Liver (tissue), 9 donors: ENCODE results near the gene LHPP. TPM values are rescaled to one million over a fixed set of nuclear protein-coding genes. Genes with fewer than 3 reads are reported as not detected.

Source experiments
- DNase-seq: peaks from one replicate; pipeline ENCODE4 v3.0.0-alpha.2; 2017; ENCODE audit warnings: low spot score
- H3K27ac ChIP-seq, 2 donors: one replicate each; pipeline ENCODE4 v1.7.0; 2013; ENCODE audit warnings: inconsistent platforms in 2 of 2, low read length in 2 of 2, control low read depth in 1 of 2, low read depth in 1 of 2, mild to moderate bottlenecking in 1 of 2
- H3K27me3 ChIP-seq, 4 donors: one replicate each; pipeline versions ENCODE4 v1.6.1 to v1.7.0; 2013; ENCODE audit warnings: low read length in 3 of 4, inconsistent platforms in 1 of 4, mild to moderate bottlenecking in 1 of 4, moderate library complexity in 1 of 4; ENCODE audit not compliant: control insufficient read depth in 4 of 4, insufficient read depth in 4 of 4
- H3K36me3 ChIP-seq, 4 donors: one replicate each; pipeline versions ENCODE4 v1.6.1 to v1.7.0; 2013; ENCODE audit warnings: low read length in 3 of 4, mild to moderate bottlenecking in 3 of 4, low read depth in 1 of 4, moderate library complexity in 1 of 4; ENCODE audit not compliant: control insufficient read depth in 4 of 4, insufficient read depth in 3 of 4
- H3K4me1 ChIP-seq, 4 donors: one replicate each; pipeline versions ENCODE4 v1.6.1 to v1.7.0; 2013; ENCODE audit warnings: low read length in 3 of 4, mild to moderate bottlenecking in 3 of 4, moderate library complexity in 1 of 4; ENCODE audit not compliant: control insufficient read depth in 4 of 4, insufficient read depth in 4 of 4
- H3K4me3 ChIP-seq, 3 donors: one replicate each; pipeline versions ENCODE4 v1.6.1 to v1.7.0; 2013; ENCODE audit warnings: low read length in 3 of 3, control low read depth in 1 of 3, low read depth in 1 of 3, mild to moderate bottlenecking in 1 of 3
- H3K9ac ChIP-seq, 2 donors: one replicate each; pipeline ENCODE4 v1.7.0; 2013; ENCODE audit warnings: low read length in 2 of 2, mild to moderate bottlenecking in 2 of 2, moderate library complexity in 2 of 2, control low read depth in 1 of 2, low read depth in 1 of 2
- H3K9me3 ChIP-seq, 4 donors: one replicate each; pipeline versions ENCODE4 v1.6.1 to v1.7.0; 2013; ENCODE audit warnings: low read length in 3 of 4; ENCODE audit not compliant: control insufficient read depth in 4 of 4
- CTCF ChIP-seq: fragments of 150-350 bp; IDR thresholded peaks from 2 replicates; pipeline ENCODE4 v1.5.1; 2017; ENCODE audit warnings: improper control_type of control experiment, low read depth, low read length; ENCODE audit not compliant: missing input control
- EGR1 ChIP-seq, 2 donors: IDR thresholded peaks; 2 replicates each; pipeline ENCODE4 v1.6.1; 2016 to 2018; ENCODE audit warnings: antibody characterized with exemption in 2 of 2, low read depth in 2 of 2
- FOXA2 ChIP-seq: IDR thresholded peaks from 2 replicates; pipeline ENCODE4 v1.6.1; 2016; ENCODE audit warnings: antibody characterized with exemption
- GABPA ChIP-seq, 2 donors: IDR thresholded peaks in 1 of 2; conservative IDR thresholded peaks in 1 of 2; 2 replicates each; pipeline ENCODE4 v1.6.1; 2016; ENCODE audit warnings: antibody characterized with exemption in 2 of 2, mild to moderate bottlenecking in 1 of 2, moderate library complexity in 1 of 2
- HNF4G ChIP-seq: IDR thresholded peaks from 2 replicates; pipeline ENCODE4 v1.6.1; 2016; ENCODE audit warnings: antibody characterized with exemption
- NR2F2 ChIP-seq: IDR thresholded peaks from 2 replicates; pipeline ENCODE4 v1.6.1; 2016; ENCODE audit warnings: antibody characterized with exemption
- RAD21 ChIP-seq, 2 donors: IDR thresholded peaks; 2 replicates each; pipeline ENCODE4 v1.6.1; 2016; ENCODE audit warnings: antibody characterized with exemption in 2 of 2, mild to moderate bottlenecking in 2 of 2
- REST ChIP-seq: IDR thresholded peaks from 2 replicates; pipeline ENCODE4 v1.6.1; 2016; ENCODE audit warnings: antibody characterized with exemption, mild to moderate bottlenecking
- RXRA ChIP-seq, 2 donors: IDR thresholded peaks; 2 replicates each; pipeline ENCODE4 v1.6.1; 2017 to 2018; ENCODE audit warnings: antibody characterized with exemption in 2 of 2, mild to moderate bottlenecking in 1 of 2
- SP1 ChIP-seq: IDR thresholded peaks from 2 replicates; pipeline ENCODE4 v1.6.1; 2018; ENCODE audit warnings: antibody characterized with exemption, mild to moderate bottlenecking
- TAF1 ChIP-seq: conservative IDR thresholded peaks from 2 replicates; pipeline ENCODE4 v1.6.1; 2016; ENCODE audit warnings: antibody characterized with exemption, mild to moderate bottlenecking
- YY1 ChIP-seq: IDR thresholded peaks from 2 replicates; pipeline ENCODE4 v1.6.1; 2016; ENCODE audit warnings: antibody characterized with exemption, mild to moderate bottlenecking
- WGBS: extraction: QIAGEN DNeasy Blood & Tissue Kit; methylation state at CpG from one replicate; pipeline ENCODE4 v1.1.7; 2013; 5-methylcytosine and 5-hydroxymethylcytosine counted together
- polyA plus RNA-seq, 2 donors: library from polyadenylated mRNA; stranded (reverse) in 1 of 2; unstranded in 1 of 2; fragments of 200-250 nt in 1 of 2; fragments of >200 nt in 1 of 2; fragmentation: Nextera tagmentation in 1 of 2; extraction: Ambion mirVana in 1 of 2; gene quantifications; one replicate each; pipeline versions ENCODE4 v1.2.1 to v1.2.3, GENCODE V29; 2013 to 2015
- total RNA-seq, 2 donors: library from RNA; depleted of rRNA; stranded (reverse); fragments of >200 nt; gene quantifications; one replicate each; pipeline ENCODE4 v1.2.3, GENCODE V29; 2014
- TF ChIP-seq, protein P1 (sequence below): IDR thresholded peaks from 2 replicates; pipeline ENCODE4 v1.6.1; 2016; ENCODE audit warnings: antibody characterized with exemption
- TF ChIP-seq, protein P2 (sequence below): IDR thresholded peaks from 2 replicates; pipeline ENCODE4 v1.6.1; 2016; ENCODE audit warnings: antibody characterized with exemption
- TF ChIP-seq, protein P3 (sequence below): IDR thresholded peaks from 2 replicates; pipeline ENCODE4 v1.6.1; 2016; ENCODE audit warnings: antibody characterized with exemption
- donor health status: healthy.
- donor health status: healthy.
- donor health status: healthy.
- donor health status: healthy.
- donor health status: healthy.

The LHPP gene
- total and polyA plus RNA-seq, 4 donors: 15.9 to 39.9 (median 26.2) TPM

DNA sequence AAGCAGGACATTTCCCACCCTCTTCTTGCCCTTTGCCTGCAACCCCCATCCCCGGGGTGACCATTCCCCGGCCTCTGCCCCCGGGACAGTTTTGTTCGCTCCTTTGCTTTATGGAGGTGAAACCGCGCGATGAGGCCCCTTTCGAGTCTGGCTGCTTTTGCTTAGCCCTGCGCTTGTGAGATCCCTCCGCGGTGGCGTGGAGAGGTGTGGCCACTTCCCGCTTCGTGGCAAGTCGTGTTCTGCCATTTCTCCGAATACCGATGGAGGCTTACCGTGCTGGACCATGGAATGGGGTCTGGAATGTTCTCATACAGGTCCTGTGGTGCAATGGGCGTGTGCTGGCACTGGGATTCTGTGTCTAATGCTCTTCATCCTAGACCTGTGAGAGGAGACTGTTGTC, 106.7 kb downstream of the LHPP start:
- Histone ChIP-seq H3K9me3 (no peaks in the 10 kb centered on the region), H3K9ac (no peak overlapping the region), H3K4me1 (no peaks in the 10 kb centered on the region), H3K4me3 (no peak overlapping the region), H3K27me3 (no peaks in the 10 kb centered on the region), H3K36me3 (no peaks in the 10 kb centered on the region), H3K27ac (no peak overlapping the region)
- TF ChIP-seq HNF4G: no peak
- no peak for TF ChIP-seq NR2F2
- TF ChIP-seq, protein P1, sequence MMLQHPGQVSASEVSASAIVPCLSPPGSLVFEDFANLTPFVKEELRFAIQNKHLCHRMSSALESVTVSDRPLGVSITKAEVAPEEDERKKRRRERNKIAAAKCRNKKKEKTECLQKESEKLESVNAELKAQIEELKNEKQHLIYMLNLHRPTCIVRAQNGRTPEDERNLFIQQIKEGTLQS: no peak
- no peak for TF ChIP-seq TAF1
- TF ChIP-seq FOXA2: no peak
- TF ChIP-seq YY1: no peak
- no peak for TF ChIP-seq REST
- TF ChIP-seq, protein P2, sequence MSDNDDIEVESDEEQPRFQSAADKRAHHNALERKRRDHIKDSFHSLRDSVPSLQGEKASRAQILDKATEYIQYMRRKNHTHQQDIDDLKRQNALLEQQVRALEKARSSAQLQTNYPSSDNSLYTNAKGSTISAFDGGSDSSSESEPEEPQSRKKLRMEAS: no peak
- no peak for TF ChIP-seq CTCF
- no peak for TF ChIP-seq RXRA (IDR thresholded peaks at IDR 0.05)
- TF ChIP-seq SP1: no peak
- no peak for TF ChIP-seq RAD21 (IDR thresholded peaks at IDR 0.05)
- TF ChIP-seq GABPA (IDR thresholded peaks at IDR 0.05 in 1 of 2, conservative IDR thresholded peaks at IDR 0.05 in 1 of 2): no peak
- TF ChIP-seq, protein P3, sequence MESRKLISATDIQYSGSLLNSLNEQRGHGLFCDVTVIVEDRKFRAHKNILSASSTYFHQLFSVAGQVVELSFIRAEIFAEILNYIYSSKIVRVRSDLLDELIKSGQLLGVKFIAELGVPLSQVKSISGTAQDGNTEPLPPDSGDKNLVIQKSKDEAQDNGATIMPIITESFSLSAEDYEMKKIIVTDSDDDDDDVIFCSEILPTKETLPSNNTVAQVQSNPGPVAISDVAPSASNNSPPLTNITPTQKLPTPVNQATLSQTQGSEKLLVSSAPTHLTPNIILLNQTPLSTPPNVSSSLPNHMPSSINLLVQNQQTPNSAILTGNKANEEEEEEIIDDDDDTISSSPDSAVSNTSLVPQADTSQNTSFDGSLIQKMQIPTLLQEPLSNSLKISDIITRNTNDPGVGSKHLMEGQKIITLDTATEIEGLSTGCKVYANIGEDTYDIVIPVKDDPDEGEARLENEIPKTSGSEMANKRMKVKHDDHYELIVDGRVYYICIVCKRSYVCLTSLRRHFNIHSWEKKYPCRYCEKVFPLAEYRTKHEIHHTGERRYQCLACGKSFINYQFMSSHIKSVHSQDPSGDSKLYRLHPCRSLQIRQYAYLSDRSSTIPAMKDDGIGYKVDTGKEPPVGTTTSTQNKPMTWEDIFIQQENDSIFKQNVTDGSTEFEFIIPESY: no peak
- TF ChIP-seq EGR1 (IDR thresholded peaks at IDR 0.05; ENCODE audit: low read depth in 2 of 2): no peak
- WGBS: 95% methylated on average over 19 of the region's 19 CpGs
- no peak for DNase-seq
